ENCODE measurements around the gene RAG1. TPM values are rescaled to one million over a fixed set of nuclear protein-coding genes. Genes with fewer than 3 reads are reported as not detected.

The RAG1 gene
- total RNA-seq (2014; rRNA removed; shearing (Covaris generic)) (0.11 TPM in 1 of 2 replicates, not detected in the other), polyA plus RNA-seq (2016; fragmentation: Nextera tagmentation; extraction: Ambion mirVana) (0.10 and 0.49 TPM in 2 replicates)

DNA sequence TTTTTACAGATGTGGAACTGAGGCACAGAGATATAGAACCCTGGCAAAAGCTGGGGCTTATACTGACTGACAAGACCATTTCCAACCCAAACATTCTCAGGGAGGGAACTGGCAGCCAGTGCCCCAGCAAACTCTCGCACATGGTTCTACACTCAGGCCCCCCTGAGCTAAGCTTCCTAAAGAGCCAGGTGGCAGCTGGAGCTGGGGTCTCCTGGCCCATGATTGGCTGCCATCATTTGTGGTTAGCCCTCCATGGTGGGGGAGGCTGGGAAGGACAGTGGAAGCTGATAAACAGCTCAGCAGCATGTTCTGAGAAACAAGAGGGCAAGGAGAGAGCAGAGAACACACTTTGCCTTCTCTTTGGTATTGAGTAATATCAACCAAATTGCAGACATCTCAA is at the start of gene RAG1:
Gene RAG1 (plus strand): TSS at position 314 of the 400 bp plus-strand sequence. CDS start 5,298 bp downstream, outside the sequence.
- no peaks in the 10 kb centered on the region for H3K9me2 ChIP-seq (ENCODE audit: insufficient read depth)
- H3K79me2 ChIP-seq (ENCODE audit: insufficient read depth), result no peaks in the 10 kb centered on the region
- H3K4me1 ChIP-seq (ENCODE audit: insufficient read depth), result peaks cover 3% of the 10 kb centered on the region; the same call in 1 of the 2 replicates
- H3K36me3 ChIP-seq (ENCODE audit: low read depth), result no peaks in the 10 kb centered on the region
- no peaks in the 10 kb centered on the region for H3F3A ChIP-seq (ENCODE audit: insufficient read depth)
- H3K9ac ChIP-seq, result no peak within 1 kb of the TSS
- H3K4me3 ChIP-seq, result no peak within 1 kb of the TSS
- H3K9me3 ChIP-seq (ENCODE audit: low read depth), result no peaks in the 10 kb centered on the region
- no peak within 1 kb of the TSS for H2AFZ ChIP-seq
- H3K4me2 ChIP-seq (ENCODE audit: unreplicated experiment), result no peak within 1 kb of the TSS
- 81 to 91% methylated on average over 1 of the region's 1 CpG for WGBS, 2 experiments (ENCODE audit: low coverage in 1 of 2, low lambda C conversion rate in 2 of 2, missing lambda C conversion rate in 2 of 2)
- in situ Hi-C loops (cut with MboI), result no loop called here
- peaks cover 55% of the 10 kb centered on the region for H3K27me3 ChIP-seq (replicated peaks; ENCODE audit: insufficient read depth)
- H4K20me1 ChIP-seq (ENCODE audit: insufficient read depth), result no peaks in the 10 kb centered on the region
- H3K27ac ChIP-seq, result no peak within 1 kb of the TSS
- no peak for DNase-seq
- no peak for TF ChIP-seq EZH2phosphoT487 (IDR thresholded peaks at IDR 0.05; ENCODE audit: insufficient read depth, low read depth)
- no peak for TF ChIP-seq EZH2 (IDR thresholded peaks at IDR 0.05; ENCODE audit: insufficient read depth, poor library complexity, severe bottlenecking)

DNA sequence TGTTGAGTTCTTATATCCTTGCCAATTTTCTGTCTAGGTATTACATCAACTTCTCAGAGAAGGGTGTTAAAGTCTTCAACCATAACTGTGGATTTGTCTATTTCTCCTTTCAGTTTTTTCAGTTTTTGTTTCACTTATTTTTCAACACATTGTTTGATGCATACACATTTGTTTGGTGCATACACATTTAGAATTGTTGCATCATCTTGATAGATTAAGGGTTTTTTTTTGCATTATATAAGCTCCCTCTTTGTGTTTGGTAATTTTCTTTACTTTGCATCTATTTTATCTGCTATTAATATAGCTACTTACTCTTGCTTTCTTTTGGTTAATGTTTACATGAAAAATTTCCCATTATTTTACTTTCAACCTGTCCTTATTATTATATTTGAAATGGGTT is 37.0 kb upstream of the RAG1 start:
- no peak overlapping the region for H3K9ac ChIP-seq
- H3F3A ChIP-seq (ENCODE audit: insufficient read depth), result no peaks in the 10 kb centered on the region
- no peaks in the 10 kb centered on the region for H3K36me3 ChIP-seq (ENCODE audit: low read depth)
- no peaks in the 10 kb centered on the region for H4K20me1 ChIP-seq (ENCODE audit: insufficient read depth)
- H3K79me2 ChIP-seq (ENCODE audit: insufficient read depth), result no peaks in the 10 kb centered on the region
- H3K27ac ChIP-seq, result no peak overlapping the region
- no peaks in the 10 kb centered on the region for H3K9me3 ChIP-seq (ENCODE audit: low read depth)
- TF ChIP-seq EZH2 (IDR thresholded peaks at IDR 0.05; ENCODE audit: insufficient read depth, poor library complexity, severe bottlenecking) (no peak), EZH2phosphoT487 (IDR thresholded peaks at IDR 0.05; ENCODE audit: insufficient read depth, low read depth) (no peak)
- no peak overlapping the region for H3K4me2 ChIP-seq (ENCODE audit: unreplicated experiment)
- H2AFZ ChIP-seq, result no peak overlapping the region
- no peak for DNase-seq
- in situ Hi-C loops (cut with MboI), result no loop called here
- no peaks in the 10 kb centered on the region for H3K9me2 ChIP-seq (ENCODE audit: insufficient read depth)
- no peak overlapping the region for H3K4me3 ChIP-seq
- H3K27me3 ChIP-seq (replicated peaks; ENCODE audit: insufficient read depth), result no peaks in the 10 kb centered on the region
- H3K4me1 ChIP-seq (ENCODE audit: insufficient read depth), result no peaks in the 10 kb centered on the region

DNA sequence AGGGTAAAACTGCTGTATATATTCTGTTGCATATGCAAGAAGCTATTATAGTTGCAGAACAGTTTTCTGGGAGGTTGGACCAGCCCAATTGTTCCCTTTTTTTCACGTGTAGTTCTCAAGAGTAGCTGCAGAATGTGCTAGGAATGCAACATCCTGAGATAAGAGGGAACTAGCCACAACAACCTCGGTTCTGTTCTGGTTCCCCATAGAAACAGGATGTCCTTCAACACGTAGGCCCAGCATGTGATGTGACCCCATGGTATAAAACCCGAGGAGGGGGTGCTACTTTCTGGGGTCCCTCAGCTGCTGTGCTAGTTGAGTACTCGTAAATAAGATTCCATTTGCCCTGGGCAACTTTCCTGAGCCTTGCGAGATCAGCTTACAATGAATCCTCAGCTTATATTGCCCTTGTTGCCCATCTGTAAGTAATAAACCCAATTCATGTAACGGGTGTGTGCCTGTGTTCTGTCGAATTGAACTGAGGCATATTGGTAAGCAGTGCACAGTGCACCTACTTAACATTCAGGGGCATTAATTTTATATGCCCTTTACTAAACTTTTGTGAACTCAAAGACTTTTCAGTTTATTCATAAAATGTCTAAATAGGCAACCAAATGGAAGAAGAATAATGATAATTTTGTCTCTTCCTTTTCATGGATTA is 34.7 kb upstream of the RAG1 start:
- H3K27me3 ChIP-seq (replicated peaks; ENCODE audit: insufficient read depth), result peaks cover 2% of the 10 kb centered on the region; the same call in 1 of the 2 replicates
- no peak for DNase-seq
- no peak overlapping the region for H3K4me2 ChIP-seq (ENCODE audit: unreplicated experiment)
- no peaks in the 10 kb centered on the region for H3F3A ChIP-seq (ENCODE audit: insufficient read depth)
- H2AFZ ChIP-seq, result no peak overlapping the region
- H3K9me2 ChIP-seq (ENCODE audit: insufficient read depth), result no peaks in the 10 kb centered on the region
- no peak overlapping the region for H3K27ac ChIP-seq
- no peaks in the 10 kb centered on the region for H3K9me3 ChIP-seq (ENCODE audit: low read depth)
- no peaks in the 10 kb centered on the region for H4K20me1 ChIP-seq (ENCODE audit: insufficient read depth)
- no peaks in the 10 kb centered on the region for H3K4me1 ChIP-seq (ENCODE audit: insufficient read depth)
- no peak overlapping the region for H3K9ac ChIP-seq
- no peaks in the 10 kb centered on the region for H3K79me2 ChIP-seq (ENCODE audit: insufficient read depth)
- no peaks in the 10 kb centered on the region for H3K36me3 ChIP-seq (ENCODE audit: low read depth)
- H3K4me3 ChIP-seq, result no peak overlapping the region
- in situ Hi-C loops (cut with MboI), result no loop called here
- TF ChIP-seq EZH2phosphoT487 (IDR thresholded peaks at IDR 0.05; ENCODE audit: insufficient read depth, low read depth) (no peak), EZH2 (IDR thresholded peaks at IDR 0.05; ENCODE audit: insufficient read depth, poor library complexity, severe bottlenecking) (no peak)
- 7 to 15% methylated on average over 8 of the region's 8 CpGs for WGBS, 2 experiments (ENCODE audit: low coverage in 1 of 2, low lambda C conversion rate in 2 of 2, missing lambda C conversion rate in 2 of 2)

DNA sequence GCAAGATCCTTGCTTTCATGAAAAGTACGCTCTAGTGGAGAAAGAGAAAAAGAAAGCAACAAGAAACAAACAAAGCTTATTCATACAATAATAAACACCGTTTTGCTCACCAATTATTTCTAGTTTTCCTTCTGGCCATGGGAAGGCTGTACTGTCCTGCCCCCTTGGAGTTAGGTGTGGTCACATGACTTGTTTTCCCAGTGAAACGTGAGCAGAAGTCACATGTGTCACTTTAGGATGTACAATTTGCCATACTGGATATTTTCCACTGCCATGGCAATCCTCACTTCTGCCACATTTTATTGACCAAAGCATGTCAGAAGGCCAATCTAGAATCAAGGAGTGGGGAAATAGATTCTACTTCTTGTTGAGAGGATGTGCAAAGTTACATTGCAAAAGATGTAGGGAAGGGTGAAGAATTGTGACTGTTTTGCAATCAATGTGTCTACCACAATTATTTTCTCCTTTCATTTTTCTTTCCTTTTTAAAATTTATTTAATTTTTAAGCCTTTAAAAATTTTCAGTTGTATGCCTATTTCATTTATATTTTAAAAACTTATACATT is 33.4 kb upstream of the RAG1 start:
- Histone ChIP-seq H2AFZ (no peak overlapping the region), H3K4me1 (ENCODE audit: insufficient read depth) (no peaks in the 10 kb centered on the region), H3K4me3 (no peak overlapping the region), H3K79me2 (ENCODE audit: insufficient read depth) (no peaks in the 10 kb centered on the region), H3F3A (ENCODE audit: insufficient read depth) (no peaks in the 10 kb centered on the region), H3K9me2 (ENCODE audit: insufficient read depth) (no peaks in the 10 kb centered on the region), H4K20me1 (ENCODE audit: insufficient read depth) (no peaks in the 10 kb centered on the region), H3K9ac (no peak overlapping the region), H3K9me3 (ENCODE audit: low read depth) (no peaks in the 10 kb centered on the region), H3K27ac (no peak overlapping the region), H3K27me3 (replicated peaks; ENCODE audit: insufficient read depth) (peaks cover 6% of the 10 kb centered on the region; the same call in 1 of the 2 replicates), H3K36me3 (ENCODE audit: low read depth) (no peaks in the 10 kb centered on the region), H3K4me2 (ENCODE audit: unreplicated experiment) (no peak overlapping the region)
- 54 to 63% methylated on average over 3 of the region's 3 CpGs for WGBS, 2 experiments (ENCODE audit: low coverage in 1 of 2, low lambda C conversion rate in 2 of 2, missing lambda C conversion rate in 2 of 2)
- DNase-seq, result no peak
- in situ Hi-C loops (cut with MboI), result no loop called here
- TF ChIP-seq EZH2 (IDR thresholded peaks at IDR 0.05; ENCODE audit: insufficient read depth, poor library complexity, severe bottlenecking), result no peak
- no peak for TF ChIP-seq EZH2phosphoT487 (IDR thresholded peaks at IDR 0.05; ENCODE audit: insufficient read depth, low read depth)

All from GM23248 (cell line).